Adrenal gland (tissue), 12 donors: ENCODE measurements around the gene MAN1C1. TPM values are rescaled to one million over a fixed set of nuclear protein-coding genes. Genes with fewer than 3 reads are reported as not detected.
A peak's percentile ranks its signal among the peaks of the same experiment; 100 is the strongest.

ENCODE experiments used
- DNase-seq, 7 donors: peaks; one replicate each; pipeline ENCODE4 v3.0.0-alpha.2; 2019 to 2020
- H3K27ac ChIP-seq, 5 donors: fragments of 200-600 bp; sonication (generic) in 4 of 5; 1 replicate in 3 of 5; 2 replicates in 2 of 5; pipeline versions ENCODE4 v1.5.1 to v1.8.0; 2016 to 2020; ENCODE audit warnings: mild to moderate bottlenecking in 1 of 5
- H3K27me3 ChIP-seq: fragments of 200-600 bp; 2 replicates; pipeline ENCODE4 v1.8.0; 2021
- H3K36me3 ChIP-seq, 2 donors: fragments of 200-600 bp; replicated peaks in 1 of 2; 1 replicate in 1 of 2; 2 replicates in 1 of 2; pipeline versions ENCODE4 v1.5.1 to v1.8.0; 2018 to 2022
- H3K4me1 ChIP-seq, 2 donors: fragments of 200-600 bp; replicated peaks in 1 of 2; 1 replicate in 1 of 2; 2 replicates in 1 of 2; pipeline versions ENCODE4 v1.5.1 to v1.8.0; 2018 to 2021
- H3K4me3 ChIP-seq, 4 donors: fragments of 200-600 bp; sonication (generic) in 3 of 4; one replicate each; pipeline ENCODE4 v1.5.1; 2016 to 2018
- H3K9me3 ChIP-seq, 3 donors: fragments of 200-600 bp; sonication (generic) in 1 of 3; replicated peaks in 1 of 3; 1 replicate in 2 of 3; 2 replicates in 1 of 3; pipeline versions ENCODE4 v1.5.1 to v1.8.0; 2016 to 2021
- CTCF ChIP-seq, 6 experiments: fragments of 450-650 bp in 4 of 6; fragments of 200-600 bp in 2 of 6; sonication (generic) in 1 of 6; IDR thresholded peaks; 1 replicate in 5 of 6; 2 replicates in 1 of 6; pipeline versions ENCODE4 v1.5.1 to v1.8.0; 2016 to 2021; ENCODE audit warnings: antibody characterized with exemption in 6 of 6, mild to moderate bottlenecking in 2 of 6, moderate library complexity in 1 of 6
- POLR2A ChIP-seq, 2 donors: fragments of 450-650 bp; IDR thresholded peaks; one replicate each; pipeline ENCODE4 v1.6.1; 2017; ENCODE audit warnings: antibody characterized with exemption in 2 of 2, mild to moderate bottlenecking in 2 of 2, moderate library complexity in 1 of 2
- WGBS, 4 donors: extraction: QIAGEN DNeasy Blood & Tissue Kit in 2 of 4; methylation state at CpG; one replicate each; pipeline versions ENCODE4 v1.1.5 to v1.1.7; 2013 to 2017; 5-methylcytosine and 5-hydroxymethylcytosine counted together
- intact Hi-C, 2 donors: fragments of 100-400 bp; cut with DNase I; formaldehyde crosslinking; loops; one replicate each; pipeline versions ENCODE4 v1.14.1 to v1.15.0; 2022 to 2023
- polyA plus RNA-seq, 3 donors: library from polyadenylated mRNA; stranded (reverse); fragments of 200-250 nt in 2 of 3; fragments of 350-450 nt in 1 of 3; fragmentation: Illumina TruSeq in 1 of 3; extraction: RNeasy Lipid Tissue Mini Kit (QIAGEN cat#74804) in 1 of 3; gene quantifications; one replicate each; pipeline ENCODE4 v1.2.3, GENCODE V29; 2013 to 2014
- total RNA-seq, 9 donors: library from RNA; depleted of rRNA in 4 of 9; stranded (reverse); fragments of >200 nt in 4 of 9; fragments of 120-200 nt in 1 of 9; fragmentation: NEBNext Ultra II Directional in 1 of 9; extraction: Animal tissue kit (Norgen Biotek cat#: 25700) in 1 of 9; gene quantifications; one replicate each; pipeline versions ENCODE4 v1.1.0 to v1.2.4, GENCODE V29; 2013 to 2023
- donor health status: healthy with polysubstance abuse.
- donor health status: Bipolar disorder and iron deficiency.
- donor health status: DM: yes; HTN: yes; CAD: no.
- donor health status: DM: no; HTN: no; CAD: no.
- donor health status: DM: no; HTN: no; CAD: no.
- donor health status: DM: yes; HTN: yes; CAD: no.

MAN1C1 gene
- total and polyA plus RNA-seq, 12 donors: 2.7 to 58.7 (median 27.7) TPM

GRCh38 chr1:25607123-25607522, 9.5 kb upstream of the MAN1C1 start:
- H3K4me3 ChIP-seq: no peak overlapping the region
- no peak for DNase-seq
- no peaks in the 10 kb centered on the region for H3K9me3 ChIP-seq
- 86 to 93% (median 88%) methylated on average over 5 of the region's 5 CpGs for WGBS, 4 donors
- peaks cover 0 to 13% of the 10 kb centered on the region in 2 donors for H3K4me1 ChIP-seq
- intact Hi-C loops: loop anchor here in 1 of 2 donors (5.0 kb wide), 1 partner anchor 140 kb away; no protein-coding TSS in a partner anchor
- no peaks in the 10 kb centered on the region for H3K36me3 ChIP-seq
- H3K27me3 ChIP-seq: no peaks in the 10 kb centered on the region
- H3K27ac ChIP-seq: no peak overlapping the region
- TF ChIP-seq CTCF (IDR thresholded peaks at IDR 0.05) (no peak), POLR2A (IDR thresholded peaks at IDR 0.05) (no peak)

GRCh38 chr1:25608488-25609178, 8.0 kb upstream of the MAN1C1 start:
- no peak overlapping the region for H3K27ac ChIP-seq
- WGBS, 4 donors: 13 to 24% (median 18%) methylated on average over 14 to 15 of the region's 15 CpGs
- H3K36me3 ChIP-seq: no peaks in the 10 kb centered on the region
- H3K27me3 ChIP-seq: no peaks in the 10 kb centered on the region
- peak; percentile 81 to 96 (median 88) for DNase-seq
- intact Hi-C loops: loop anchor here in 1 of 2 donors (5.0 kb wide), 1 partner anchor 139 kb away; no protein-coding TSS in a partner anchor
- peaks cover 0 to 13% of the 10 kb centered on the region in 2 donors for H3K4me1 ChIP-seq
- H3K4me3 ChIP-seq: no peak overlapping the region
- TF ChIP-seq CTCF (IDR thresholded peaks at IDR 0.05) (peak; percentile 66 to 76 (median 69)), POLR2A (IDR thresholded peaks at IDR 0.05) (no peak)
- H3K9me3 ChIP-seq: no peaks in the 10 kb centered on the region

- no peaks in the 10 kb centered on the region for H3K36me3 ChIP-seq
- H3K9me3 ChIP-seq: no peaks in the 10 kb centered on the region
- DNase-seq: peak in 1 of 7 donors; percentile 54
- no peaks in the 10 kb centered on the region for H3K27me3 ChIP-seq
- no peak overlapping the region for H3K4me3 ChIP-seq
- peaks cover 0 to 13% of the 10 kb centered on the region in 2 donors for H3K4me1 ChIP-seq
- intact Hi-C loops: loop anchor here (5.0 kb wide), 2 partner anchors 137 to 187 kb away; no protein-coding TSS in a partner anchor
- TF ChIP-seq POLR2A (IDR thresholded peaks at IDR 0.05) (no peak), CTCF (IDR thresholded peaks at IDR 0.05) (no peak)
- no peak overlapping the region for H3K27ac ChIP-seq
- WGBS, 4 donors: 59 to 81% (median 62%) methylated on average over 5 to 6 of the region's 6 CpGs
Measured at GRCh38 chr1:25609921-25610320, 6.7 kb upstream of the MAN1C1 start.

GRCh38 chr1:25610822-25611630, 5.6 kb upstream of the MAN1C1 start:
- intact Hi-C loops: loop anchor here in 1 of 2 donors (5.0 kb wide), 1 partner anchor 186 kb away; no protein-coding TSS in a partner anchor
- TF ChIP-seq CTCF (IDR thresholded peaks at IDR 0.05): peak in 5 of 6 experiments; percentile 24 to 41 (median 35)
- no peak for TF ChIP-seq POLR2A (IDR thresholded peaks at IDR 0.05)
- no peaks in the 10 kb centered on the region for H3K27me3 ChIP-seq
- peaks cover 0 to 20% of the 10 kb centered on the region in 2 donors for H3K4me1 ChIP-seq
- no peak overlapping the region for H3K27ac ChIP-seq
- WGBS, 4 donors: 30 to 53% (median 50%) methylated on average over 4 to 8 of the region's 8 CpGs
- H3K9me3 ChIP-seq: no peaks in the 10 kb centered on the region
- H3K4me3 ChIP-seq: no peak overlapping the region
- peak in 1 of 7 donors; percentile 24 for DNase-seq
- no peaks in the 10 kb centered on the region for H3K36me3 ChIP-seq
